Activated CD4-positive, alpha-beta T cell treated with anti-CD3 and anti-CD28 coated beads, Interleukin-2, amount 50 U/mL, for 16 hours (primary cell): ENCODE measurements around the gene ADAM33.

Experiments used
- DNase-seq: peaks from one replicate; pipeline ENCODE4 v3.0.0-alpha.2; 2020

Gene ADAM33

DNA sequence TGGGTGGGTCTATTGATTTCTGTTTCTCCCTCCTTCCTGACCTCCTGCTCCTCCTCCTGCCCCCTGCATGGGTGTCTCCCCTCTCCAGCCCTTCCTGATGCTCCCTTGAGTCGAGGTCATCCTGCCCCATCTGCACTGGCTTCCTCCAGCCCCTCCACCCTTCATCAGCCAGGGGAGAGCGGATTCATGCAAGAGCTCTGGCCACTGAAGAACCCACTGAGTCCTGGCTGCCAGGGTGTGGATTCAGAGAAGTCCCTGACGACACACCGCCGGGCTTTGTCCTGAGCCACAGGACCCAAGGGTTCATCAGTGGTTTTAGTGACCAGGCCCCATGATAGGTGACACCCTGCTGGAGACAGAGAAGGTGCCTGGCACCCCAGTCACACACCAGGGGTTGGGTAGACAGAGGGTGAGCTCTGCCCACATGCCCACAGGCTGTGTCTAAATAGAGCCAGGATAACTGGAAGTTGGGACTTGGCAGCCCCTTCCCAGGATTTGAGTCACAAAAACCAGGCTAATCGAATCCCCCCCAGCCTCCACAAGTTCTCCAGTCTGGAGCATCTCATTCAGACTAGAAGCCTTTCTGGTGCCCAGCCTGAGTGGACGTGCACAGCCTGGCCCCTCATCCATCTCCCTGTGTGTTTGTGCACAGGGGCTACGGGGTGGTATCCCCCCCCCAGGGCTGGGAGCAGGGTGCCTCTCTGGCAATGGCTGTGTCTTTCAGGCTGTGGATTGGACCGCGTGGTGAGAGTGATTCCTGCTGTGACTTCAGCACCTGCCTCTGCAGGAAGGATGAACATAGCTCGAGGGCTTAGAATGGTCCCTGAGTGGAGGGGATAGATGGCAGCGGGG, 19.8 kb downstream of the ADAM33 start:
- DNase-seq = no peak

DNA sequence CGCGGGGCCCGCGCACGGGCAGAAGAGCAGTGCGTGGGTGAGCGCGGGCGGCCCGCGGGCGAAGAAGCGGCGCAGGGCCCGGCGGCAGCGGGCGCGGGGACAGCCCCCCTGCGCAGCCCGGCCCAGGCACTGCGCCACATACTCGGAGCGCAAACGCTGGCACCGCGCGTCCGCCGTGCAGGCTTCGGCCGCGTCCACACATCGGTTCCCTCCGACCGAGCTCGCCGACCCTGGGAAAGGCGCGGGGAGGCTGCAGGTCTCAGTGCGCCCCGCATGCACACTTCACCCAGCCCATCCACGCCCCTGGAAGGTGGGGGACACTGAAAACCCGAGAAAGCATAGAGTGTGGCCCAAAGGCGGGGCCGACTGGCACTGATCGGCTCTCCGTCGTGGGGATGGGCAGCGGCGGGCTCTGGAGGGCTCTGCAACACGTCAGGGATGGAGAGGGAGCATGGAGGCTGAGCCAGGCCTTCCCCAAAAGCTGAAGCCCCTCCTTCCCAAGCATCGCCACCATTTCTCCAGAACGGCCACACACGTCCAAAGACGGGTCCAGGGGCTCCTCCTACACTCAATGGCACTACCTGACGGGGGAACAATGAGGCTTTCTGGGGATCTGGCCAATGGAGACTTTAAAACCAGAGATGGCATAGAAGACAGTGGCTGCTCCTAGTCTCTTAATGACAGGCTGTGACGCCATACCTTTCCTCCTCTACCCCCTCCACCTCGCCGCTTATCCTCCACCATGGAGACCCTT, 20.6 kb downstream of the ADAM33 start:
- DNase-seq = no peak

DNA sequence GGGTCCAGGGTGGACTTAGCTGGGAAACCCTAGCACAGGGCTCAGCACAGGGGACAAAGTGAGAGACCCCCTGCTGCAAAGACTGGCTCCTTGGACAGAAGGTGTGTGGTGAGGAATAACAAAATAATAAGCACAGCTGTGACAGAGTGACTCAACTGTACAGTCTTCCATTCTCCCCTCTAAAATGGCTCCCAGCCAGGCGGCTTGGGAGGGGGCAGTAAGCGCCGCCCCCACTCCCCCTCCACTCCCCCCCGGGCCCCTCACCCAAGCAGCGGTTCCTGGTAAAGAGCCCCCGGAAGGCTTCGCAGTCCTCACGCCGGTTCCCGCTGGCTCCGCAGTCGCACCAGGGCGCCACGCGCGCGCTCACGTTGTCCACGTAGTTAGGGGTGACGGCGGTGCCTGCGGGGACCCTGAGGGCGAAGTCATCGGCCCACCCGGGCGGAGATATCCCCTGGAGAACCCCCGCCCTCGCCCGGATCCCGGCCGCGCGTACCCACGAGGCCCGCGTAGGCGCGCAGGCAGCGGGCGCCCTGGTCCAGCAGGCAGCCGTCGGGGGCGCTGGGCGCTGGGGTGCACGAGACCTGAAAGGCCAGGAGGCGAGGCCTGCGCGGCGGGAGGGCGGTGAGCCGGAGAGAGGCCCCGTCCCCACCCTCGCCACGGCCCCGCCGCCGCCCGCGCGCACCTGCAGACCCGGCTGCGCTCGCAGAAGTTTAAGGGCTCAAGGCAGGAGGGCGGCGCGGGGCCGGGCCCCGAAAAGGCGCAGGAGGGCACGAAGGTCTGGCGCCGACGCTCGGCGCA, 21.3 kb downstream of the ADAM33 start:
- no peak for DNase-seq

DNA sequence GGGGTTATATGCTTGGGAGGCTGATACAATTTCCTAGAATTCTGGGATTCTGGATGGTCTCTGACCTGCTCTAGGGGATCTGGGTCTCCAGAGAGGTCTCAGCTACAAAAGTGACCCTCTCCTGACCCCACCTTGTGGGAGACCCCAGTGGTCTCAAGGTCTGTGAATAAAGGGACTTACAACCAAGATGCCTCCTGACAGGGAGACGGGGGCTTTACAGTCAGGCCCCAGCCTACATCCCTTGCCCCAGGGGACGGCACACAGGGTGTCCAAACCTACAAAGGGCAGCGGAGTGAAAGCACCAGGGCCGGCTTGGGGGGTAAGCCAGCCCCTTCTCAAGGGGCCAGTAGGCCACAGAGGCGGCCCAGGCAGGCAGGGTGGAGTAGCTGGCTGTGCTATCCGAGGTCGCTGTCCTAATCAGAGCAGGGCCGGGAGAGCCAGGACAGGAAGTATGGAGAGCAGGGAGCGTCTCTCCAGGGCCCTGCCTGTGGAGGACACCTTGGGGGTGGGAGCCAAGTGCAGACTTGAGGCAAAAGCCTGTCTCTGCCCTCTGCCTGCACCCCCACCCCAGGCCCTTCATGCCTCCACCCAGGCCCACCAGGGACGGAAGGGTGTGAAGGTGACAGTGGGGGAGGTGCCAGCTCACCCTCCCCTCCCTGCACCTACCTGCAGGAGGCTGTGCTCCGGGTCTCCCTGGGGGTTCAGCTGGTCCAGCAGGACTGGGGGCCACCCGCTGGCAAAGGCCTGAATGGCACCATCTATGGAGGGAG, 22.1 kb downstream of the ADAM33 start:
- DNase-seq = no peak

DNA sequence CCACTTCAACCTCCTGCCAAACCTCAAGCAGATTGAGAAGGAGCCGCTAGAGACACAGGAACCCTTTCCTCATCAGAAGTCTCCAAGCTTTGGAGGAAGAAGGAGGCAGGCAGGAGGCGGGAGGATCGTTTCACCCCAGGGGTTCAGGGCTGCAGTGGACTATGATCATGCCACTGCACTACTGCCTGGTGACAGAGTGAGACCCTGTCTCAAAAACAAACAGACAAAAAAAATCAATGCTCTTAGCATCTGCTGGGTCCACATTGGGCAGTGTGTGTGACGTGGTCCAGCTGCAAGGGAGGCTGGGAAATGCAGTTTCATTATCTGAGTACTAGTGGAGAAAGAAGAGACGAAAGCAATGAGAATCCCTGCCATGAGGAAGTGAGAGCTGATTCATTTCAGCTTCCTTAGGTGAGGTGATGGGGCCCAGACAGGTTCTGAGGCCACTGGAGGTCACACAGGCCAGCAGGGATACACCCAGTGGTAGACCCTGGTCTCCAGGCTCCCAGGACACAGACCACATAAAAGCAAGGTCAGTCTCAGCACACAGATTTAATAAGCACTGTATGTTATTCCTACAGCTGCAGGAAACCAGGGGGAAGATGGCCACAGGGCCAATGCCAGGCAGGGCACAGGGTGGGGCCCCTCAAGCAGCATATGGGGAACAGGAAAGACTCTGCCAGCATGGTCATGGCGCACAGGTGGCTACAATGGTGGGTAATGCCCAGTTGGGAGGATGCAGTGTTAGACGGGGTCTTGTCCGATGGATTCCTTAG, 22.9 kb downstream of the ADAM33 start:
- peak; percentile 81 for DNase-seq

DNA sequence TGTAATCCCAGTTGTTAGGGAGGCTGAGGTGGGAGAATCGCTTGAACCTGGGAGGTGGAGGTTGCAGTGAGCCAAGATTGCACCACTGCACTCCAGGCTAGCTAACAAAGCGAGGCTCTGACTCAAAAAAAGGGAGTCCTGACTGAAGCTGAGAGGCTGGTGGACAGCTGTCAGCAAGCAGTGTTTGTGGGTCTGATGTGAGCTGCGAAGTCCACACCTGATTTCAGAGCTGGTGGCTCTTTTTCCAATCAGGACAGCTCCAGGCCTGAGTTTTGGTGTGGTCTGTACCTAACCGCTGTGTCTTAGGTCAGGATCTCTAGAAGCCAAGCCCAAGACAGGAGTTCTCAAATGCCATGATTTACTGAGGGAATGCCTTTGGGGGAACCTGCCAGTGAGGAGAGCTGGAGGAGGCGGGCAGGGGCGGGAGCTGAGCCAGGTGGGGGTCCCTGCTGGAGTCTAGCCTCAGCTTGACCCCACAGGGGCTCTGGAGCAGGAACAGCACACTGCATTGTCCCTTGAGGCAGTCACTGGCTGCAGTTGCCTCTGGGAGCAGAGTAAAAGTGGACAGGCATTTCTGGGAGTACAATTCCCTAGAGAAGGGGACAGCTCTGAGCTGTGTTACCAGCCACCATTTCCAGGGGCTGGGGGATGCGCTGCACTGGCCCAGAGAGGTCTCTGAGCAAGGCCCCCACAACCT, 23.6 kb downstream of the ADAM33 start:
- DNase-seq = no peak

DNA sequence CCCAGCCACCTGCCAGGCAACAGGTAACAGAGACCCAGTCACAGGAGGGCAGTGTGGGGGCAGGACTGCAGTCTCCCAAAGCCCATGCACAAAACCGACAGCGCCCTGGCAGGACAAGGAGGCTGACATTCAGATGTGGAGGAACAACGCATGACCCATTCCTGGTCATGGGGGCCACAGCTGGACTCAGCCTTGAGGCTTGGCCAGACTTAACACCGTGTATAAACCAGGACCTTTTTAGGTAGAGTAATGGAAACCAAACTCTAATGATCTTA, 26.7 kb downstream of the ADAM33 start:
- DNase-seq = no peak

DNA sequence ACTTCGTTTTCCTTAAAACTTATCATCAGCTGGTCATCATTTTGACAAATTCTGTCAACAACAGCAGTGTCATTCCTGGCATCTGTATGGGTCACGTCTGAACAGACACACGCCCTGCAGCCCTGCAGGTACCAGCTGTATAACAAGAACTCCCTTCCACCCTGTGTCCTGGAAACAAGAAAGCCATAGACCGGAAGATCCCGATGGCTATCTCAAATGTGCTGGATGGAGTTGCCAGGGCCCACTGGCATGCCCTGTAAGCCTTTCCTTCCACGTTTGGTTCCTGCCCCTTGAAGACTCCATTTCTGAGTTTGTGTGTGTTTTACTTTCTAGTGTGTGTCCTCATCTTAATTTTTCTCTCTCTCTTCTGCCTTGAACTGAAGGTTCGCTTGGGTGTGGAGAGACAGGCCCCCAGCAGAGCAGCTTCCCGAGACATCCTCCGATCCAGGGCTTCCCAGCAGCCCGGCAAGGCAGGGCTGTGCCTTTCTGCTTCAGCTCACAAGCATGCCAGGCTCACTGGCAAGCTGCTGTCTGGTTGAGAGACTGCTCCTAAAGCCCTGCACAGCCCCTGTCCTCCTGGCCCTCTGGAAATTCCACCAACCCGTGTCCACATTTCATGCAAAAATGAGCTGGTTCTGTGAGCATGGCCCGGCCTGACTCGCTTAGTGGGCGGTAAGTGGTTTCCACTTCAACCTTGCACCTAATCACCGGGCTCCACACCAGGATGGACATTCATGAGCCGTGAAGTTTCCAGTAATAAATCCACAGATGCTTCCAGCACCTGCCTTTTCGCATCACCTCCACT, 27.3 kb downstream of the ADAM33 start:
- no peak for DNase-seq

DNA sequence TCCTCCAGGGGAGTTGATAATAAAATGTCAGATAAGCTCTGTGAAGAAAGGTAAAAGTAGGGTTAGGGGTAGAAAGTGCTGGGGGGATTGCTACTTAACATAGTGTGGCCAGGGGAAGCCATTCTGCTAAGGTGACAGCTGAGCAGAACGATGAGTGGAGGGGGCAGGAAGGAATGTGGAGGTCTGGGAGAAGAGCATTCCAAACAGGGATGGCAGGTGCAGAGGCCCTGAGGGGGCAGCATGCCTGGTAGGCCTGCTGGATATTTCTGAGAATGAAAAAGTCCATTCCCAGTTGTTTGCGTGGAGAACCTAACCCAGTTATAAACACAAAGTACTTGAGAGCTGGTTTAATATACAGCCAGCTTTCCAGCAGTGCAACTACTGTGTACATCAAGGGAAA, 27.9 kb downstream of the ADAM33 start:
- no peak for DNase-seq

DNA sequence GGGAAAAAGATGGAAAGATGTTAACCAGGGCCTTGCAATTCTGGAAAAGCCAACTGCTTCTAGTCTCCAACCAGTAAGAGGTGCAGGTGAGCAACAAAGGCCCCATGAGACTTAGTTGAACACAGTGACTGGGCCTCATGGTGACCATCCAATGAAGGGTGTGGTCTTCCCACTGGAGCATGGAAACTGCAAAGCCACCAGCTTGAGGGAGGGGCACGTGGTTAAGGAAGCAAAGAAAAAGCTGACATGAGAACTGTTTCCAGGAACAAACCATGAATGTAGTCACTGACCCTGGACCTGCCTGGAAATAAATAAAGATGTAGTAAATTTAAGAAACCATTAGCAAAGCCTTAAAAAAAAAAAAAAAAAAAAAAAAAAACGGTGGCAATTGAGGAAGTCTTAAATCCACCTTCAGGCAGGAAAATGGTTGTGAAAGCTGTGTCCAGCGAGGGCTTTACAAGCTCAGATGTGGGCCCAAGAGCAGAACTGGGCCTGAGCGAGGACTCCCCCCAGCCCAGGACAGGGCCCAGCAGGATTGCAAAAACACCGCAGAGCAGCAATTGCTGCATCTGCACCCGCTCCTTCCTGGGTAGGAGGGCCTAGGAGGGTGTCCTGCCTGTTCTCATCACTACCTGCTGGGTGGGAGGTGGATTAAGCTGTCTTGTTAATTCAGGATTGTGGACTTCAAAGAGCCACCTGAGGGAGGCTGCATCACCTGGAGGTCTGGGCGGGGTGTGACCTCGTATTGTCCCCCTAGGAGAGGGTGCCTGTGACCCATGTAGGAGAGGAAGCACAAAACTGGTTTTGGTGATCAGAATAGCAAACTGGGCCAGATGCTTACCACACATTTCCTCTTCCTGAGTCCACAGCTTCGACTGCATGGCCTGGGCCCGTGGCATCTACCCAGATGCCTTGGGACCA, 28.9 kb downstream of the ADAM33 start:
- DNase-seq = no peak

DNA sequence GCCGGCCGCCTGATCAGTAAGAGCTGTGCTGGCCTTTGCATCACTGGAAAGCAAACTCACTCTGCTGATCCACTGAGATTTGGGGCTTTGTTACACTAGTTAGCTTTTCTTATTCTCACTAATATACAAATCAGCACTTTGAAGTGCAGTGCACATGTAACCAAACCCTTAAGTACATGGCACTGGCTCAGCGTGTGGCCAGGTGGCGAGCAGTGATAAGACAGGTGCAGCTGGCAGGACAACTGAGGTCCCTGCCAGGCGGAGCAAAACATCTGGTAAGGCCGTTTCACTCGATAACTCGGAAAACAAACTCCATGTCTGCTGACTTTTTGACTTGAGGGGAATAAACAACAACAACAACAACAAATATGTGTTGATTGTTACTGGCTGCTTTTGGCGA, 29.6 kb downstream of the ADAM33 start:
- no peak for DNase-seq

DNA sequence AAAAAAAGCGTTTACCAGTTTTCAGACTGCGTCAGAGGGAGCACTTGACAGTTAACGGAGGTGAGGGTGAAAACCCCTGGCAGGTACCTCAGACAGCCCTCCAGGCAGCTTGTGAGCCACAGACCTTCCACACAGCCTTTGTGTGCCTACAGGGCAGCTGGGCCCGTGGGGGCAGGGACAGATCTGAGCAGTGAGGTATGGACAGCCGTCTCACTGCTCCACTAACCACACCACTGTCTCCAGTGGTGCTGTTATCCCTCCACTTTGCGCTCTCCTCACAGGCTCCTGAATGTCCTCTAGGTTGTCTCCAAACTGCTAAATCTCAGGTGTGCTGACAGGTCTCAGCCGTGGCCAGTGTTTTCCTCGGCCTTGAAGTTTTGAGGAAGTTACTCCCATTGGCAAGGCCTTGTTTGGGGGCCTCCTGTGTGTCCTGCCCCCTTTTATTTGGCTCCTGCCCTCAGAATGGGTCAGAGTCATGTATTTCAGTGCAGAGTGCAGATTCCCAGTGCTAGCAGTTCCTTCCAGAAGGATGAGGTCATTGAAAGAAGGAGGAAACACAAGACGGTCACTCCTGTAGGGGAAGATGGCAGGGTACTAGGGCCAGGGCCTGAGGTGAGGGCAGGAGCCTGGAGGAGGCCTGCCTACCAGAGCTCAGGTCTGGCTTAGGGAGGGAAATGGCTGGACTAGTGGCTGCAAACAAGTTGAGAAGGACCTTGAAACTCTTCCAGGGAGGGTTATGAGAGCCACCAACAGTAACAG, 30.4 kb downstream of the ADAM33 start:
- no peak for DNase-seq

DNA sequence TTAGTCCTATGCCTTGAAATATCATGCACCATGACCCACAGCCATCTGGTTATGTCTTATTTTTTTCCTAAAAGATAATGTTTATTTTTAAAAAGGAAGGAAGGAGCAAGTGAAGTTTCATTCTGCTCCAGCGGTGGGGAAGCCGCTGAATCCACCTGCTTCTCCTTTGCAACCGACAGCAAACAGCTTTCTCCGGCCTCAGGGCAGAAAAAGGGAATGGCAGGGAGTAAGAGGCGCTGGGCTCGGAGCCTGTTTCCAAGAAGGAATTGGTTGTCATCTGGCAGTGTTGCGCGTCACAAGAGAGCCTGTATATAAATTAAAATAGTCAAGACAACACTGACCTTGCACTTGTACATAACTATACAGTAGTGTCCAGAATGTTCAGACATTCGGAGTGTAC, 32.9 kb downstream of the ADAM33 start:
- no peak for DNase-seq

DNA sequence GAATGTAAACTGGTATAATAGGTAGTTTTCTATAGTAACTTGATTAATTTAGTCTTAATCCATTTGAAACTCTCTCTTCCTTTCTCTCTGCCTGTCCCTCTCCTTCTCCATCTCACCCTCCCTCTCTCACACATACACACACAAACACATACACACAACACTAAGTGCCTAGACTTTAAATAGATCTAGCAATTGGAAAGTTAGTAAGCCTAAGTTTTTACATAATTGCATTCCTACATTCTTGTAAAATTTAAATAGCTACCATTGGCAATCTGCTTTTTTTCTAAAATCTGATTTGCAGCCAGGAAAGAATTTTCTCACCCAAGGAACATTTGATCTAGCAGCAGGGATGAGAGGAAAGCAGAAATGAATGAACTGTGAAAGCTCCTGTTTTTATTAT, 34.3 kb downstream of the ADAM33 start:
- DNase-seq = no peak

DNA sequence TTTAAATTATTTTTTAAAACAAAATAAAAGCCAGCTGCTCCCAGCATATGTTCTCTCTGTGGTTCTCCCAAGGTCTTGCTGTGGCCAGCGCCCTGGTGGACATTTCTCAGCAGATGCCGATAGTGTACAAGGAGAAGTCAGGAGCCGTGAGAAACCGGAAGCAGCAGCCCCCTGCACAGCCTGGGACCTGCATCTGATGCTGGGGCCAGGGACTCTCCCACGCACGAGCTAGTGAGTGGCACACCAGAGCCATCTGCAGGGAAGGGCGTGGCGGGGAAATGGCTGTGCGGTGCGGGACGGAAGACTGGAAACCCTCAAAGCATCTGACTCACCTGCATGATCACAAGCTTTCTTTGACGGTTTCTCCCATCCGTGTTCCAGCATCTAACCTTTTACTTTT, 35.2 kb downstream of the ADAM33 start:
- no peak for DNase-seq

DNA sequence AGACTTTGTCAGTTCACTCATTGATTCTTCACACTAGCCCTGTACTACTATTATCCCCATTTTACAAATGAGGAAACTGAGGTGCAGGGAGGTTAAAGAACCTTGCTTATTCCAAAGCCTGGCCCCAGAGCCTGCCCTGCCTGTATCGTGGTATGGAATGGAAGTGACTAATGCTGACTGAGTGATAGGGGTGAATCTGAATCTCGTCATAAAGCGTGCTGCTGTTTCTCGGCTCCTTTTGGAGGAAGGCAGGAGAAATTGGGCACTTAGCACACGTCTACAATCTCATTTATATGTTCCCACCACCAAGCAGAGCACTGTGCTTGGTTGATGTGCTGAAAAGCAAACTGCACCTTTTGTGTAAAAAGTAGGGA, 35.8 kb downstream of the ADAM33 start:
- no peak for DNase-seq

DNA sequence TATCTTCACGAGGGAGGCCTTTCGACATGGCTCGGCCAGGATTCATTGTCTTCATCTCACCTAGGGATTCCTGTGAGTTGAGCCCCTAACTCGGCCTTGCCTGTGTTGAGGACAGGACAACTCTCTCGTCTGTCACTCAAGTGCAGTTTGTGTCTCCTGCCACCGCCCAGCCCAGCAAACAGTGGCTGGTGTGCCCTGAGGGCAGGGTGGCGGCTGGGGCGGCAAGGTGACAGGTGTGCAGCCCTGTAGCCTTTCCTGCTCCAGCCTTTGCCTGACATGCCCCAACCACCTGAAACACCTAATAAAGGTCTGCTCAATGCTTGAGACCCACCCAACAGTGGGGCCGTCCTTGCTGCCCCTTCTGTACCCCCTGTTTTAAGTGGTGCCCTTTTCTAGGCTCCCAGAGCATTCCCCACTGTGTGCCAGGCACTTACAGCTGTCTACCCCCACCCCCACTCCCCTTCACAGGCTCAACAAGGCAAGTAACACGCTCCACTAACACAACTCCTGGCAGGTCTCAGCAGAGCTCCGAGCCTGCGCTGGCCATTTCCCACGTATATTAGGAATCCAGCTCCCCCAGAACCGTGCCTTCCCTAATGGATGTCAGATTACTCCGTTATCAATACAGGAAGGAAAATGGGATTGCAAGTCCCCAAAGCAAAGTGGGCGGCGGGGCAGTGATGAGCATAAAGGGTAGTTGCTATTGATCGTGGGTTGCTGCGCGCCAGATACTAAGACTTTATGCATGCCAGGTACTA, 36.3 kb downstream of the ADAM33 start:
- no peak for DNase-seq

DNA sequence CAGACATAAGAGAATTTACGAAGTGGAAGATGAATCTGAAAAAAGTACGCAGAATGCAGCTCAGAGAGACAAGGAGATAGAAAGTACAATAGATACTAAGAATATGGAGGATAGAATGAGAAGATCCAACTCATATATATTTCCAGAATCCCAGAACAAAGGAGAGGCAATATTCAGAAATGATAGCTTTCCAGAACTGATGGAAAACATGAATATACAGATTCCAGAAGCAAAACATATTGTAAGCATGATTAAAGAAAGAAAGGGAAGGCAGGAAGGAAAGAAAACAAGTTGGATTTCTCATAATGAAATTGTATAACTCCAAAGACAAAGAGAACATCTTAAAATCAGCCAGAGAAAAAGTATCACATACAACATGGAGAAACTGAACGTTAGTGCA, 41.6 kb downstream of the ADAM33 start:
- no peak for DNase-seq
